BLaER1 treated with 17β-estradiol and CSF1 and Interleukin-3, amounts not matched to agents 10 nM and 100 nM (cell line): Measurements from ENCODE around the gene CFAP46.

Experiments
- H3K27ac ChIP-seq, 11 experiments: shearing (Covaris generic); formaldehyde crosslinking; 2 replicates each; pipeline ENCODE4 v1.8.1; 2022
- H3K27me3 ChIP-seq, 11 experiments: shearing (Covaris generic); formaldehyde crosslinking; 2 replicates each; pipeline ENCODE4 v1.8.1; 2022
- H3K36me3 ChIP-seq, 11 experiments: shearing (Covaris generic); formaldehyde crosslinking; 2 replicates each; pipeline ENCODE4 v1.8.1; 2022
- H3K4me1 ChIP-seq, 10 experiments: shearing (Covaris generic); formaldehyde crosslinking; 2 replicates each; pipeline ENCODE4 v1.8.1; 2022
- H3K4me2 ChIP-seq, 11 experiments: shearing (Covaris generic); formaldehyde crosslinking; 2 replicates each; pipeline ENCODE4 v1.8.1; 2022
- H3K4me3 ChIP-seq, 10 experiments: shearing (Covaris generic); formaldehyde crosslinking; 2 replicates each; pipeline ENCODE4 v1.8.1; 2022
- H3K9ac ChIP-seq, 11 experiments: shearing (Covaris generic); formaldehyde crosslinking; 2 replicates each; pipeline ENCODE4 v1.8.1; 2022
- H3K9me3 ChIP-seq, 11 experiments: shearing (Covaris generic); formaldehyde crosslinking; replicated peaks in 1 of 11; 2 replicates each; pipeline ENCODE4 v1.8.1; 2022
- H4K20me1 ChIP-seq, 11 experiments: shearing (Covaris generic); formaldehyde crosslinking; 2 replicates each; pipeline ENCODE4 v1.8.1; 2022
- Cebpa-rat ChIP-seq, 11 experiments: shearing (Covaris generic); IDR thresholded peaks; 2 replicates each; pipeline ENCODE4 v1.8.1; 2022

The CFAP46 gene

DNA sequence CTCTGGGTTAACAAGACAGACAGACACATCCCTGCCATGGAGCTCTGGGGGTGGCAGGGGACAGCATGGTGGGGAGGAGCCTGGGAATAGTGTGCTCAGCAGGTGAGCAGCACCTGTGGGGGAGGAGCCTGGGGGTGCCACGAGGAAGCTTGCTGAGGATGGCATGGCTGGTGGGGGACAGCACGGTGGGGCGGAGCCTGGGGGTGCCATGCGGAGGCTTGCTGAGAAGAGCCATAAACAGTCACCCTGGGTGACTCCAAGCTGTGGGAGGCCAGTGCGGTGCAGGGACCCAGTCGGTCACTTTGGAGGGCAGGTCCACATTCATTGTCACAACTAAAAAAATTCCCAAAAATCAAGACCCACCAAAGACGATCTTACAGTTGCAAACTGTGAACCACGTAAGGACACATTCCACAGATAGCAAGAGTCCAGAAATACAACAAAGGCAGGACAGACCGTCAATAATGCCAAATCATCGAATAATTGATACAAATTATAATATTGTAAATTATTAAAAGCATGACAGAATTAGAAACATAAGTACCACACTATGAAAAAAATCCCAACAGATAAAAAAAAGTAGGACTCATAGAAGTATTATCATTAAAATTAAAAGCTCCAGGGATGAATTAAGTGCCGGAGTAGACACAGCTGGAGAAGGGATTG is 180.8 kb downstream of the CFAP46 start:
- peaks cover 0 to 85% (median 17%) of the 10 kb centered on the region in 11 experiments; a peak in 14 of 22 replicates for H4K20me1 ChIP-seq
- peaks cover 0 to 13% (median 6%) of the 10 kb centered on the region in 10 experiments; a peak in 10 of 20 replicates for H3K4me1 ChIP-seq
- H3K9me3 ChIP-seq, result no peaks in the 10 kb centered on the region
- H3K9ac ChIP-seq, result no peak overlapping the region
- H3K36me3 ChIP-seq, result peaks cover 0 to 52% (median 4%) of the 10 kb centered on the region in 11 experiments; a peak in 11 of 22 replicates
- no peaks in the 10 kb centered on the region for H3K27me3 ChIP-seq
- H3K27ac ChIP-seq, result no peak overlapping the region
- no peak overlapping the region for H3K4me3 ChIP-seq
- no peak for TF ChIP-seq Cebpa-rat (IDR thresholded peaks at IDR 0.05)
- no peak overlapping the region for H3K4me2 ChIP-seq

DNA sequence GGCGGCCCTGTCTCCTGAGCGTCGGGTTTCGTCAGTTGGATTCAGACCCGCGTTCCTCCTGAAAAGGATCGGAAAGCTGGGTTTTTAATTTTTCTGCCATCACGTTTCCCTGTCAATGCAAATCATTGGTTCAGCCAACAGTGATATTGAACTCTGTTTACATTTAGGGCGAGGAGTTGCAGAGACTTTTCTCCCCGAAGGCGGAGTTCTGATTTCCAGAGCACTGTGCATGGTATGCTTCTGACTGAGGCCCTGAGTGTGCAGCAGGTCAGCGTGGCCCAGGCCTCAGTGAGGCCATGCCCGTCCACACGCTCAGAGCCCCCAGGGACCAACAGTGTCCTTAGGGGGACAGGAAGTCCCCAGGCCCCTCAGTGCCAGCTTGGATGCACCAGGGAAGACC is 183.5 kb downstream of the CFAP46 start:
- H3K9me3 ChIP-seq, result no peaks in the 10 kb centered on the region
- H3K36me3 ChIP-seq, result peaks cover 6 to 70% (median 24%) of the 10 kb centered on the region in 11 experiments; a peak in 19 of 22 replicates
- no peak overlapping the region for H3K4me3 ChIP-seq
- peaks cover 0 to 7% (median 0%) of the 10 kb centered on the region in 10 experiments; a peak in 2 of 20 replicates for H3K4me1 ChIP-seq
- TF ChIP-seq Cebpa-rat (IDR thresholded peaks at IDR 0.05), result no peak
- H3K9ac ChIP-seq, result no peak overlapping the region
- H4K20me1 ChIP-seq, result peaks cover 0 to 86% (median 8%) of the 10 kb centered on the region in 11 experiments; a peak in 11 of 22 replicates
- H3K27ac ChIP-seq, result no peak overlapping the region
- H3K27me3 ChIP-seq, result no peaks in the 10 kb centered on the region
- no peak overlapping the region for H3K4me2 ChIP-seq
